ENCODE results near the gene MYH14. TPM values are rescaled to one million over a fixed set of nuclear protein-coding genes. Genes with fewer than 3 reads are reported as not detected.
A peak's percentile ranks its signal among the peaks of the same experiment; 100 is the strongest.

The MYH14 gene
- total and polyA plus RNA-seq, 9 of the 15 experiments (the other 6 are each of a cell fraction or from before 2014, with no cell fraction given), result 0.04 to 0.86 (median 0.19) TPM; not detected in 2

DNA sequence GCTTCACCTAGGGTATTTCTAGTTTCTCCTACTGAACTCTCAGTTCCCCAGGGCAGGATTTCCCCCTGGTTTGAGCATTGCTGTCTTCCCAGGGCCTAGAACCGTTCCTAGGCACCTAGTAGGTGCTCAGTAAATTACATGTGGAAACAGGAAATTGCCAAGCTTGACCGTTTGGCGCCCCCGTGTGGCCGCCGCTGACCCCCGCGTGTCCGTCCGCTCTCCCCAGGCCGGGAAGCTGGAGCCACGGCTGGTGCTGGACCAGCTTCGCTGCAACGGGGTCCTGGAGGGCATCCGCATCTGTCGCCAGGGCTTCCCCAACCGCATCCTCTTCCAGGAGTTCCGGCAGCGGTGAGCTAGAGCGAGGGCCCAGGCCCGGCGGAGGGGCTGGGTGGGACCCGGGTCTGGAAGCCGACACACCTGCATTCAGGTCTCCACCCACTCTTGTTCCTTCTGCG lies 55.5 kb downstream of the MYH14 start:
- no peaks in the 10 kb centered on the region for H3K9me1 ChIP-seq (ENCODE audit: control insufficient read depth, insufficient read depth, low read length)
- no peak overlapping the region for H3K9ac ChIP-seq (ENCODE audit: insufficient read depth in 1 of 2, low read depth in 2 of 2, low read length in 2 of 2)
- CTCF ChIA-PET (ENCODE audit: low intra/inter-chr PET ratio), result interaction anchor here (2.4 kb wide), 1 partner anchor 94 kb away, joined by 13 read pairs; no protein-coding TSS in a partner anchor
- no TSS peak for BruUV-seq (replicated peaks)
- H3K36me3 ChIP-seq (ENCODE audit: control insufficient read depth, insufficient read depth, low read length), result no peaks in the 10 kb centered on the region
- H3K79me2 ChIP-seq (ENCODE audit: control insufficient read depth, insufficient read depth, low read length), result no peaks in the 10 kb centered on the region
- intact Hi-C loops (cut with micrococcal nuclease), result no loop called here
- in situ Hi-C loops (cut with MboI), result no loop called here
- H3K9me3 ChIP-seq (replicated peaks; ENCODE audit: control insufficient read depth, insufficient read depth, low read depth, low read length), result no peaks in the 10 kb centered on the region
- no peak overlapping the region for H3K4me3 ChIP-seq
- no peak overlapping the region for H3K4me2 ChIP-seq (ENCODE audit: insufficient read depth, low read length)
- ATAC-seq (peak; percentile 89), DNase-seq (ENCODE audit: extremely low read depth in 1 of 4, low spot score in 3 of 4) (peak; percentile 61 to 67 (median 66)), FAIRE-seq (no peak)
- H3K27me3 ChIP-seq (ENCODE audit: control insufficient read depth in 2 of 2, insufficient read depth in 2 of 2, low read length in 2 of 2), result no peaks in the 10 kb centered on the region
- WGBS (ENCODE audit: insufficient coverage, low coverage, missing lambda C conversion rate), result 28% methylated on average over 20 of the region's 25 CpGs
- no peak overlapping the region for H3K27ac ChIP-seq (ENCODE audit: extremely low read depth, low read depth, low read length)
- H2AFZ ChIP-seq (ENCODE audit: low read depth, low read length), result no peak overlapping the region
- no peaks in the 10 kb centered on the region for H4K20me1 ChIP-seq (replicated peaks; ENCODE audit: control insufficient read depth, insufficient read depth, low read length)
- H3K4me1 ChIP-seq (replicated peaks in 1 of 2; ENCODE audit: control insufficient read depth in 2 of 2, insufficient read depth in 2 of 2, low read length in 2 of 2), result peaks cover 0 to 8% of the 10 kb centered on the region in 2 experiments; a peak in 2 of 5 replicates
- POLR2A ChIA-PET, result interaction anchor here (0.5 to 1.2 kb wide), 2 partner anchors 44 to 93 kb away, joined by 3 to 4 read pairs; no protein-coding TSS in a partner anchor
- TF ChIP-seq RBM25 (IDR thresholded peaks at IDR 0.05; ENCODE audit: low read depth, low read length, severe bottlenecking) (peak; percentile 63), ETV1 (tag; conservative IDR thresholded peaks at IDR 0.05; ENCODE audit: low read depth) (peak; percentile 77), ZNF436 (CRISPR knock-in tag; IDR thresholded peaks at IDR 0.05) (no peak), TAF7 (tag; IDR thresholded peaks at IDR 0.05) (no peak), USF1 (CRISPR knock-in tag; IDR thresholded peaks at IDR 0.05) (no peak), ZNF316 (IDR thresholded peaks at IDR 0.05) (no peak), ELF4 (CRISPR knock-in tag; IDR thresholded peaks at IDR 0.05) (no peak), TRIM24 (IDR thresholded peaks at IDR 0.05) (no peak), PHTF2 (CRISPR knock-in tag; IDR thresholded peaks at IDR 0.05) (no peak), MEF2A (IDR thresholded peaks at IDR 0.05; ENCODE audit: control insufficient read depth, low read depth, low read length) (no peak), SMAD4 (CRISPR knock-in tag; conservative IDR thresholded peaks at IDR 0.05) (no peak), ZNF282 (CRISPR knock-in tag; IDR thresholded peaks at IDR 0.05) (no peak), PTRF (tag; IDR thresholded peaks at IDR 0.05) (no peak), REST (IDR thresholded peaks at IDR 0.05; ENCODE audit: borderline replicate concordance) (peak; percentile 79), REST (CRISPR knock-in tag; IDR thresholded peaks at IDR 0.05; ENCODE audit: low read depth) (no peak), ETV5 (CRISPR knock-in tag; IDR thresholded peaks at IDR 0.05; ENCODE audit: low read depth) (peak; percentile 73), SMARCB1 (IDR thresholded peaks at IDR 0.05; ENCODE audit: insufficient read length, low read depth) (no peak)

Measured in K562 (cell line).